ENCODE data around the gene URB1. TPM values are rescaled to one million over a fixed set of nuclear protein-coding genes. Genes with fewer than 3 reads are reported as not detected.

Gene URB1
- total and polyA plus RNA-seq, 2 donors (not counting 3 experiments of a cell fraction or from before 2014, with no cell fraction given), result 8.0 to 27.3 TPM

GRCh38 chr21:32387151-32387550, 5.7 kb downstream of the URB1 start:
- no peak overlapping the region for H3K9ac ChIP-seq (replicated peaks; ENCODE audit: extremely low read depth, insufficient read depth, low read length)
- H3K9me1 ChIP-seq (replicated peaks; ENCODE audit: control insufficient read depth, extremely low read depth, insufficient read depth, low read length), result no peaks in the 10 kb centered on the region
- TF ChIP-seq POLR2A (IDR thresholded peaks at IDR 0.05; ENCODE audit: low read depth, low read length), result no peak
- TF ChIP-seq MYC (IDR thresholded peaks at IDR 0.05; ENCODE audit: low read depth, low read length), result no peak
- no peak for TF ChIP-seq FOS (IDR thresholded peaks at IDR 0.05; ENCODE audit: borderline replicate concordance, insufficient read depth, low read length)
- no peak for TF ChIP-seq EZH2 (IDR thresholded peaks at IDR 0.05; ENCODE audit: borderline replicate concordance, low read depth, low read length, severe bottlenecking)
- TF ChIP-seq JUN (IDR thresholded peaks at IDR 0.05; ENCODE audit: borderline replicate concordance, insufficient read depth, insufficient read length, low read depth), result no peak
- H3K4me2 ChIP-seq (ENCODE audit: insufficient read depth, low read length), result no peak overlapping the region
- H3K4me1 ChIP-seq (ENCODE audit: control insufficient read depth, extremely low read depth, insufficient read depth, low read length), result peaks cover 15% of the 10 kb centered on the region
- no peaks in the 10 kb centered on the region for H3K9me3 ChIP-seq (replicated peaks; ENCODE audit: control insufficient read depth, insufficient read depth, low read length)
- DNase-seq (ENCODE audit: low read depth, low spot score), result no peak
- FAIRE-seq, result no peak
- no peak overlapping the region for H3K4me3 ChIP-seq (replicated peaks in 1 of 3; ENCODE audit: insufficient read depth in 1 of 3, low read depth in 1 of 3, low read length in 3 of 3)
- peaks cover 10 to 17% of the 10 kb centered on the region in 2 experiments for H3K36me3 ChIP-seq (ENCODE audit: control insufficient read depth in 2 of 2, extremely low read depth in 1 of 2, insufficient read depth in 2 of 2, low read length in 2 of 2)
- peaks cover 61% of the 10 kb centered on the region for H3K79me2 ChIP-seq (ENCODE audit: control insufficient read depth, insufficient read depth, low read length)
- no peak overlapping the region for H2AFZ ChIP-seq (ENCODE audit: low read depth, low read length)
- intact Hi-C loops (cut with micrococcal nuclease), result no loop called here
- dilution Hi-C loops (cut with MboI; ENCODE audit: extremely low pct_ligation_motif_present, low sequenced_read_pairs), result no loop called here
- CTCF ChIA-PET, result interaction anchor here (1.7 to 2.0 kb wide), 3 partner anchors 15 to 214 kb away, joined by 7 to 12 read pairs (median 7); no protein-coding TSS in a partner anchor
- no peaks in the 10 kb centered on the region for H4K20me1 ChIP-seq (replicated peaks; ENCODE audit: control insufficient read depth, extremely low read depth, insufficient read depth, low read length)
- no peaks in the 10 kb centered on the region for H3K27me3 ChIP-seq (ENCODE audit: control insufficient read depth in 2 of 2, insufficient read depth in 2 of 2, low read length in 2 of 2)
- POLR2A ChIA-PET, result interaction anchor here (0.5 kb wide), 1 partner anchor 11 kb away, joined by 3 read pairs; no protein-coding TSS in a partner anchor
- no TSS peak for BruUV-seq (replicated peaks)
- no peak overlapping the region for H3K27ac ChIP-seq (ENCODE audit: insufficient read depth, low read depth, low read length)

GRCh38 chr21:32386195-32386870, 6.5 kb downstream of the URB1 start:
- peak overlapping the region; percentile 13 for H3K27ac ChIP-seq (ENCODE audit: insufficient read depth, low read depth, low read length)
- CTCF ChIA-PET, result interaction anchor here (0.7 to 2.0 kb wide), 6 partner anchors 14 to 1068 kb away, joined by 3 to 12 read pairs (median 6); no protein-coding TSS in a partner anchor
- H3K9me1 ChIP-seq (replicated peaks; ENCODE audit: control insufficient read depth, extremely low read depth, insufficient read depth, low read length), result no peaks in the 10 kb centered on the region

More at GRCh38 chr21:32386195-32386870, 6.5 kb downstream of the URB1 start:
- intact Hi-C loops (cut with micrococcal nuclease), result no loop called here
- Histone ChIP-seq H3K4me2 (ENCODE audit: insufficient read depth, low read length) (peak overlapping the region; percentile 32), H2AFZ (ENCODE audit: low read depth, low read length) (no peak overlapping the region), H3K9ac (replicated peaks; ENCODE audit: extremely low read depth, insufficient read depth, low read length) (no peak overlapping the region), H3K4me1 (ENCODE audit: control insufficient read depth, extremely low read depth, insufficient read depth, low read length) (peaks cover 8% of the 10 kb centered on the region), H3K36me3 (ENCODE audit: control insufficient read depth in 2 of 2, extremely low read depth in 1 of 2, insufficient read depth in 2 of 2, low read length in 2 of 2) (peaks cover 10 to 17% of the 10 kb centered on the region in 2 experiments), H3K9me3 (replicated peaks; ENCODE audit: control insufficient read depth, insufficient read depth, low read length) (no peaks in the 10 kb centered on the region), H3K4me3 (replicated peaks in 1 of 3; ENCODE audit: insufficient read depth in 1 of 3, low read depth in 1 of 3, low read length in 3 of 3) (no peak overlapping the region), H3K27me3 (ENCODE audit: control insufficient read depth in 2 of 2, insufficient read depth in 2 of 2, low read length in 2 of 2) (no peaks in the 10 kb centered on the region), H3K79me2 (ENCODE audit: control insufficient read depth, insufficient read depth, low read length) (peaks cover 53% of the 10 kb centered on the region), H4K20me1 (replicated peaks; ENCODE audit: control insufficient read depth, extremely low read depth, insufficient read depth, low read length) (no peaks in the 10 kb centered on the region)
- dilution Hi-C loops (cut with MboI; ENCODE audit: extremely low pct_ligation_motif_present, low sequenced_read_pairs), result no loop called here
- DNase-seq (ENCODE audit: low read depth, low spot score) (peak; percentile 59), FAIRE-seq (peak; percentile 80)
- BruUV-seq (replicated peaks), result no TSS peak
- no peak for TF ChIP-seq EZH2 (IDR thresholded peaks at IDR 0.05; ENCODE audit: borderline replicate concordance, low read depth, low read length, severe bottlenecking)
- TF ChIP-seq POLR2A (IDR thresholded peaks at IDR 0.05; ENCODE audit: low read depth, low read length), result no peak
- no peak for TF ChIP-seq FOS (IDR thresholded peaks at IDR 0.05; ENCODE audit: borderline replicate concordance, insufficient read depth, low read length)
- no peak for TF ChIP-seq POLR2AphosphoS5 (IDR thresholded peaks at IDR 0.05; ENCODE audit: insufficient read depth, low read depth, low read length)
- TF ChIP-seq MYC (IDR thresholded peaks at IDR 0.05; ENCODE audit: low read depth, low read length), result no peak
- TF ChIP-seq GATA2 (IDR thresholded peaks at IDR 0.05; ENCODE audit: insufficient read depth, insufficient read length, low read depth, low read length), result no peak
- no peak for TF ChIP-seq MAX (IDR thresholded peaks at IDR 0.05; ENCODE audit: insufficient read depth, insufficient read length)
- TF ChIP-seq CTCF (IDR thresholded peaks at IDR 0.05; ENCODE audit: extremely low read depth in 1 of 2, insufficient read depth in 1 of 2, low read depth in 1 of 2, low read length in 2 of 2), result no peak
- no peak for TF ChIP-seq JUN (IDR thresholded peaks at IDR 0.05; ENCODE audit: borderline replicate concordance, insufficient read depth, insufficient read length, low read depth)
- POLR2A ChIA-PET, result interaction anchor here (0.5 kb wide), 1 partner anchor 11 kb away, joined by 3 read pairs; no protein-coding TSS in a partner anchor

All from endothelial cell of umbilical vein (primary cell).